Measurements from ENCODE around the gene PEX1.
"Not testable (repeated sequence)": the region's sequence is repeated elsewhere in the genome, so short reads cannot be mapped to it uniquely, and the experiment has no call there.

PEX1 gene

DNA sequence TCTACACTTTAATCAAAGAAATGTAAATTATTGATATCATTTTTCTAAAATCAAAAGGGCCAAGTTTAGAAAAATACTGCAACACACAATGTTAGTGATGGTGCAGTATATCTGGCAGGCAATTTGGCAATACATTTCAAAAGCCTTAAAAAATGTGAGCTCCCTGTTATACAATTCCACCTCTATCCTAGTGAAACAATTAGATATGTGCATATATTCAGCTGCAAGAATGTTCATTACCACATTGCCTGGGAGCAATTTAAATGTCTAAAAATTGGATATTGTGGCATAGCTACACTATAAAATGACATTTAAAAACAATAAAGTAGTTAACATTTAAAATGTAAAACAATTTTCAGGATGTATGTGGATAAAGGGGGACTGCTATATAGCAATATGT, 40.5 kb downstream of the PEX1 start:
- TF ChIP-seq, protein P1, sequence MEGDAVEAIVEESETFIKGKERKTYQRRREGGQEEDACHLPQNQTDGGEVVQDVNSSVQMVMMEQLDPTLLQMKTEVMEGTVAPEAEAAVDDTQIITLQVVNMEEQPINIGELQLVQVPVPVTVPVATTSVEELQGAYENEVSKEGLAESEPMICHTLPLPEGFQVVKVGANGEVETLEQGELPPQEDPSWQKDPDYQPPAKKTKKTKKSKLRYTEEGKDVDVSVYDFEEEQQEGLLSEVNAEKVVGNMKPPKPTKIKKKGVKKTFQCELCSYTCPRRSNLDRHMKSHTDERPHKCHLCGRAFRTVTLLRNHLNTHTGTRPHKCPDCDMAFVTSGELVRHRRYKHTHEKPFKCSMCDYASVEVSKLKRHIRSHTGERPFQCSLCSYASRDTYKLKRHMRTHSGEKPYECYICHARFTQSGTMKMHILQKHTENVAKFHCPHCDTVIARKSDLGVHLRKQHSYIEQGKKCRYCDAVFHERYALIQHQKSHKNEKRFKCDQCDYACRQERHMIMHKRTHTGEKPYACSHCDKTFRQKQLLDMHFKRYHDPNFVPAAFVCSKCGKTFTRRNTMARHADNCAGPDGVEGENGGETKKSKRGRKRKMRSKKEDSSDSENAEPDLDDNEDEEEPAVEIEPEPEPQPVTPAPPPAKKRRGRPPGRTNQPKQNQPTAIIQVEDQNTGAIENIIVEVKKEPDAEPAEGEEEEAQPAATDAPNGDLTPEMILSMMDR (IDR thresholded peaks at IDR 0.05; ENCODE audit: low read length, missing control alignments) = no peak
- no peak for DNase-seq (ENCODE audit: low read depth)
- no peak overlapping the region for H3K4me3 ChIP-seq (replicated peaks; ENCODE audit: low read depth, low read length)

DNA sequence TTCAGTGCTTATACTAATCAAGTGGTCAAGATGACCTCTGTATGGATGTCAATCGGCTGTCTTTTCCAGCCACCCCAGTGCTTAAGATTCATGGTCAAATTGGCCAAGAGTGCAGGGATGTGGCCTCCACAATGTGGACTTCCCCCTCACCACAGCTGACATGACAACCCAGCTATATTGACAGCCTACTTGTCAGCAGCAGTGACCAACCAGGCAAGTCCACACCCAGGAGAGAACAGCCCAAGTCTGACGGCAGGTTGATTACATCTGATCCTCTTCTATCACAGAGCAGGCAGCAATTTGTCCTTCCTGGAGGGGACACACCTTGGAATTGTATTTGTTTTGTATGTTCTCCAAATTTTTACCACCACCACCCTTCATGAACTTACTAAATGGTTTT, 42.3 kb downstream of the PEX1 start:
- DNase-seq (ENCODE audit: low read depth) = no peak
- TF ChIP-seq, protein P1 (IDR thresholded peaks at IDR 0.05; ENCODE audit: low read length, missing control alignments) = no peak
- H3K4me3 ChIP-seq (replicated peaks; ENCODE audit: low read depth, low read length) = no peak overlapping the region

DNA sequence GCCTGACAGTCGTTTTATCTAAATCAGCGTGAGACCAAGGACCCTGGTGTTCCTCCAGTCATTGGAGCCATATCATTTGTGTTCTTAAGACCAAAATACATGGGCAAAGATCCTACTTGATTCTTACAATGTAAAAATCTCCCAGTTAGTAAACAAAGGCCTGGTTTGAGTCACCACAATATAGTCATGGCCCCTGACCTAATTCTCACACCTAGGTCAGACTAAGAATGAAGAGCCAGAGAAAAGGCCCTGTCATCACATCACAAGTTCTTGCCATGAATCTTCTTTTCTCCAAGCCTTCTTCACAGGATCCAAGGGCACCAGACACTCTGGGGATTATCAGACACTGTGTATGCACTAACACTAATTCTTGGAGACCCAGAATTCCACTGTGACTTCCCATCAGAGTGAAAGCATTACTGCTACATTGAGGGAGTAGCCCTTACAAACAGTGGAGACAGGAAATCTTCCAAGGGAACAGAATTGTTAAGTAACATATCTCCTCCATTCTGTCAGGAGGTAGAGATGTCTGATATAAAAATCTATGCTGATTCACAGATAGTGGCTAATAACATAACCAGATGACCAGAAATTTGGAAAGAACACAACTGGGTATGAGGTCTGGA, 42.9 kb downstream of the PEX1 start:
- no peak overlapping the region for H3K4me3 ChIP-seq (replicated peaks; ENCODE audit: low read depth, low read length)
- TF ChIP-seq, protein P1 (IDR thresholded peaks at IDR 0.05; ENCODE audit: low read length, missing control alignments) = no peak
- DNase-seq (ENCODE audit: low read depth) = no peak

DNA sequence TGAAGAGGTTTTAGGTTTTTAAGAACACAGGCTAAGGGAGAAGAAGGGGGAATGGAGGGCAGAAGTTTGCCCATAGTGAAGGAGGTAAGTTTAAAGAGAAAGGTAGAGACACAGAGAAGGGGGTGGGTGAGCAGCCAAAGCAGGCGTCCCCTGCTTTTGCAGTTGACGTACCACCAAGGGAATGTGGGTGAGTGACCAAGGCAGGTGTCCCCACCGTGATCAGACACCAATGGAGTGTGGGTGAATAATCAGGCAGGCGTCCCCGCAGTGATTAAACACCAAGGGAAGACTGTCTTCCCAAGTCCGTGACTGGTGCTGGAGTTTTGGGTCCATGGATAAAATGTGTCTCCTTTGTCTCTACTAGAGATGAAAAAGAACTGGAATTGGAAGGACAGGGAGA, 44.1 kb downstream of the PEX1 start:
- H3K4me3 ChIP-seq (replicated peaks; ENCODE audit: low read depth, low read length); DNase-seq (ENCODE audit: low read depth): not testable (repeated sequence)

DNA sequence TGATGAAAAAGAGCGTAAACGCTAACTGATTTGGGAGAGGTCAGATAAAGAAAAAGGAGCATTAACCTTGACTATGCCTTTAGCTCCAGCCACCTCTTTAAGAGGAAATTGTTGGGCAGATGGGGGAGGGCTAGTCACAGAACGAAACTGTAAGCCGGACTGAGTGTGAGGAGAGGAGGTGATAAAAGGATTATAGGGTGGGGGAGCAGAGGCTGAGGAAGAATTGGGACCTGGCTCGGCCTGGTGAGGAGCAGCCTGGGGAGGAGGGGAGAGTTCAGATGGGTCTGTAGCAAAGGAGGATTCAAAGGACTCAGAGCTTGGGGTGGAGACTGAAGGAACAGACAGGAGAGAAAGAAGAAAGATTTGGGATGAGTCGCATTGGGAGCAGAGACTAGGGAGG, 44.7 kb downstream of the PEX1 start:
- H3K4me3 ChIP-seq (replicated peaks; ENCODE audit: low read depth, low read length); DNase-seq (ENCODE audit: low read depth): not testable (repeated sequence)

DNA sequence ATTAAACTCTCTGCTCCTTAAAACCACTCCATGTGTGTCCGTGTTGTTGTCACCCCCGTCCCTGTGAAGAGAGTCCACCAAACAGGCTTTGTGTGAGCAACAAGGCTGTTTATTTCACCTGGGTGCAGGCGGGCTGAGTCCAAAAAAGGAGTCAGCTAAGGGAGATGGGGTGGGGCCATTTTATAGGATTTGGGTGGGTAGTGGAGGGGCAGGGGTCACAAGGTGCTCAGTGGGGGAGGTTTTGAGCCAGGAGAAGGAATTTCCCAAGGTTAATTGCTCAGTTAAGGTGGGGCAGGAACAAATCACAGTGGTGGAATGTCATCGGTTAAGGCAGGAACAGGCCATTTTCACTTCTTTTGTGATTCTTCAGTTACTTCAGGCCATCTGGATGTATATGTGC, 49.2 kb downstream of the PEX1 start:
- H3K4me3 ChIP-seq (replicated peaks; ENCODE audit: low read depth, low read length) = not testable (repeated sequence)

DNA sequence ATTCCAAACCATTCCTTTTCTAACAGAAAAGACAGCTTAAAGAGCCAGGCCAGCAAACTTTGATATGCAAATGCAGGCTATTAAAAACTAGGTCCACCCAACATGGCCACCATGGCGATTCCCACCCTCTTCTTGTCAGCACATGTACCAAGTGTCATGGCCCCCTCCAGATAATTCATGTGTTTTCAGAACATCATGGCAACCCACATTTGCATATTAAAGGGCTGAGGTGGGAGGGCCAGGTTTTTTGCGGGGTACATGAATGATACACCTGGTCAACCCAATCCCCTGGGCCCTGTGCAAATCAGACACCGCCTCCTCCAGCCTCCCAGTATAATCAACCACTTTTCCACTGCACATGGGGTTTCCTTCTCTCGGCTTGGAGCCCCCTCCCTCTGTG, 49.6 kb downstream of the PEX1 start:
- no peak for DNase-seq (ENCODE audit: low read depth)
- TF ChIP-seq, protein P1 (IDR thresholded peaks at IDR 0.05; ENCODE audit: low read length, missing control alignments) = no peak
- no peak overlapping the region for H3K4me3 ChIP-seq (replicated peaks; ENCODE audit: low read depth, low read length)

More for the DNA sequence above, 49.2 kb downstream of the PEX1 start:
- DNase-seq (ENCODE audit: low read depth) = not testable (repeated sequence)

DNA sequence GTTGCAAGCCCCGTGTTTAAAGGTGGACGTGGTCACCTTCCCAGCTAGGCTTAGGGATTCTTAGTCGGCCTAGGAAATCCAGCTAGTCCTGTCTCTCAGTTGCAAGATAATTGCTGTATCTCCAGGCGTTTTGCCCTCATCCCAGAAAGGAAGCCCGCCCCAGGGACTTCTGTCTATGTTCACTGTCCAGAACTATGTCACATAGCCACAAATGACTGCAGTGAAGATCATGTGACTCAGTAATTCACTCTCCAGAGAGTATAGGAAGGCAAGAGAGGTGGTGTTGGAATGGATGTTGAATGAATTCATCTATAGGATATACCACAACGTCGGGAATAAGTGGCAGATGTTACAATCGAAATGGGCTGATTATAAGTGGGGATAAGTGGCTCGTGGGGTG, 50.2 kb downstream of the PEX1 start:
- H3K4me3 ChIP-seq (replicated peaks; ENCODE audit: low read depth, low read length) = no peak overlapping the region
- TF ChIP-seq, protein P1 (IDR thresholded peaks at IDR 0.05; ENCODE audit: low read length, missing control alignments) = no peak
- no peak for DNase-seq (ENCODE audit: low read depth)

DNA sequence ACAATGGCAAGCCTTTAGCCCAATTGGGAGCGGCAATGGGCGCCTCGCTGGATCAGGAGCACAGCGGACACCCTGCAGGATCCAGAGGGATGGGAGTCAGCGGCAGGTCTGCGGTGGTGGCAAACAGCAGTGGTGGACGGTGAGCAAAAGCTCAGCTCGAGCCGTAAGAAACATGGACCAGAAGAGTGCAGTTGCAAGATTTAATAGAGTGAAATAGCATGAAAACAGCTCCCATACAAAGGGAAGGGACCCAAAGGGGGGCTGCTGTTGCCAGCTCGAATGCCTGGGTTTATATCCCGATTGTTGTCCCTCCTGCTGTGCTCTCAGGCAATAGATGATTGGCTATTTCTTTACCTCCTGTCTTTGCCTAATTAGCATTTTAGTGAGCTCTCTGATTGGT, 50.6 kb downstream of the PEX1 start, which contains the start of gene ERVW-1:
Gene ERVW-1 (minus strand): TSS at position 266 of the 400 bp plus-strand sequence. CDS start 7,565 bp downstream, outside the sequence.
- not testable (repeated sequence) for DNase-seq (ENCODE audit: low read depth); H3K4me3 ChIP-seq (replicated peaks; ENCODE audit: low read depth, low read length)

DNA sequence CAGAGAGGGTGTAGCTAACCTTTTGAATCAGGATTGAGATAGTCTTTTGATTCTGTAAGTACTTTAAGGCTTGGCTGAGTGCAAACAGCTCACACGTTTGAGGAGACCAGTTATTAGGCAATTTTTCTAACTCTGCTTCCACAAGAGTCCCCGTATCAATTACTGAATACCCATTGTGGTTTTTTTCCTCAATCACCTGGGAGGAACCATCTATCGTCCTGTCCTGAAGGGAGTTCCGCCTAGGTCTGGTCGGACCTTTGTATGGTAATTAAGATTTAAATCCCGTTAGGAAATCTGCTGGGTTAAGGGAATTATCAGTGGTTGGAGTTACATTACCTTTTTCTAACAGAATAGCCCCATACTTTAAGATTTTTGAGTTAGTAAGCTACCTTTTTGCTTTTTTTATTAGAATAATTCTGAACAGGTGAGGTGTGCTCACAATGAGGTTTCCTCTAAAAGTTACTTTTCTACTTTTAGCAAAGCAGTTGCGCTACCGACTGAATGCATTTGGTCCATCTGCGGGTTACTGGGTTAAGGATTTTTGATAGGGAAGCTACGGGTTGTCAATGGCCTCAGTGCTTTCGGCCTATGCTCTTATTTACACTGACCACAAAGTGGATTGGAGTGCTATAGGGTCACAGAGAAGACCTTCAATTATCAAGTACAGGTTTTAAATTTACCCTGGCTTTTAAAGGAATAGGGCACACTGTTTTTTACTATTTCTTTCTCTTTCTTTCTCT, 52.3 kb downstream of the PEX1 start:
- H3K4me3 ChIP-seq (replicated peaks; ENCODE audit: low read depth, low read length); DNase-seq (ENCODE audit: low read depth): not testable (repeated sequence)

DNA sequence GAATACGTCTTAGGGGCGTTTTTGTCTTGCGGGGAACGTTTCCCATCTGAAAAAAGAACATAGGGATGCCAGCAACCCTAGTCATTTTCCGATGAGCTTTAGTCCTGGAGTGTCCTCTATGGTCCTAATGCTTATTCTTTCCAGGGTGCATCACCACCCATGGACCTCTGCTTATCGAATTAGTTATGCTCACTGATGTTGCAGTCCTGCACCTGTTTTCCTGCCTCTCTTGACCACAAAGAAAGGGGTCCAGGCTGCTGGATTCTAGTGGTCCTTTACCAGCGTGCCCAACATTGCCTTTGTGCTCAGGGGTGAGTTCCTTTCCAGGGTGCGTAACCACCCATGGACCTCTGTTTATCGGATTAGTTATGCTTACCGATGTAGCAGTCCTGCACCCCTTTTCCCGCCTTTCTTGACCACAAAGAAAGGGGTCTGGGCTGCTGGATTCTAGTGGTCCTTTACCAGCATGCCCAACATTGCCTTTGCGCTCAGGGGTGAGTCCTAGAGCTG, 53.0 kb downstream of the PEX1 start:
- H3K4me3 ChIP-seq (replicated peaks; ENCODE audit: low read depth, low read length); DNase-seq (ENCODE audit: low read depth): not testable (repeated sequence)

DNA sequence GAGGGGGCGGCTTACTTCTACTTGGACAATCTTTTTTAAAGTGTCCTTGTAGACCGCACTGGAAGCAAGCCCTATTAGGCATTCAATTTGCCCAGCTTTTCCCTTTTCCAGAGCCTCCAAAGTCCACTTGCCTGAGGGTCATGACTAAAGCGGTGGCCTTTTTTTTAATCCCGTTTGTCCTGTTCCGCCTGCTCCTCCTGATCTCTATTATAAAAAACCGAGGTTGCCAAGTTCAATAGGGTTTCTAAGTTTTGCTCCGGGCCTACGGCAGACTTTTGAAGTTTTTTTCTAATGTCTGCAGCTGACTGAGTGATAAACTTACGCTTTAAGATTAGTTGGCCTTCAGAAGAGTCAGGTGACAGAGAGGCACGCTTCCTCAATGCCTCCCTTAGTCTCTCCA, 54.3 kb downstream of the PEX1 start:
- DNase-seq (ENCODE audit: low read depth); H3K4me3 ChIP-seq (replicated peaks; ENCODE audit: low read depth, low read length): not testable (repeated sequence)

DNA sequence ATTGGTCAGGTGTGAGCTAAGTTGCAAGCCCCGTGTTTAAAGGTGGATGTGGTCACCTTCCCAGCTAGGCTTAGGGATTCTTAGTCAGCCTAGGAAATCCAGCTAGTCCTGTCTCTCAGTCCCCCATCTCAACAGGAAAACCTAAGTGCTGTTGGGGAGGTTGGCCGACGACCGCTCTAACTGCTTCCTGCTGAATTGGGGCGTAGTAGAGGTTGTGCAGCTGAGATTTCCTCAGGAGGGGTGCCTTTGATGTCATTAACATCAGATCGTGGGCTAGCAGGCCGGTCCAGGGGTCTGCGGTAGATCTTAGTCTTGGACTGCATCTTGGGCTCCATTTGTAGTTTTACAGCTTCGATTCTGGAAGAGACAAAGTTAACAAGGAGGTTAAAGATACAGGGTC, 59.7 kb downstream of the PEX1 start:
- not testable (repeated sequence) for DNase-seq (ENCODE audit: low read depth); H3K4me3 ChIP-seq (replicated peaks; ENCODE audit: low read depth, low read length)

All from fibroblast of pulmonary artery (primary cell).